Caco-2 (cell line): ENCODE data around the gene NEUROG3. TPM values are rescaled to one million over a fixed set of nuclear protein-coding genes. Genes with fewer than 3 reads are reported as not detected.
A peak's percentile ranks its signal among the peaks of the same experiment; 100 is the strongest.

ENCODE experiments used
- BruUV-seq: library from RNA; stranded (reverse); fragments of 400-500 nt; replicated peaks from 2 replicates; lab custom pipeline; 2021; lab: Mats Ljungman, UMichigan
- CTCF ChIA-PET: fragments of 300-600 bp; sonication (Branson Sonifier 250); formaldehyde crosslinking; loops from one replicate; lab custom pipeline; 2022; ENCODE audit warnings: antibody characterized with exemption; lab: Charles Lee
- POLR2A ChIA-PET: fragments of 300-600 bp; sonication (Branson Sonifier 250); formaldehyde crosslinking; loops from one replicate; lab custom pipeline; 2022; ENCODE audit warnings: antibody characterized with exemption; lab: Charles Lee
- DNase-seq, 2 experiments: peaks; one replicate each; pipeline versions ENCODE4 v3.0.0 to v3.0.0-alpha.2; 2020 to 2022
- H3K27me3 ChIP-seq: replicated peaks from 2 replicates; pipeline ENCODE4 v1.6.0; 2011; ENCODE audit warnings: low read length; ENCODE audit not compliant: control insufficient read depth, insufficient read depth
- H3K36me3 ChIP-seq: 2 replicates; pipeline ENCODE4 v1.5.1; 2011; ENCODE audit warnings: low read length; ENCODE audit not compliant: control insufficient read depth, insufficient read depth
- H3K4me1 ChIP-seq: fragments of 250-450 bp; sonication (Bioruptor Pico); 2 replicates; pipeline ENCODE4 v1.5.1; 2020; ENCODE audit warnings: mild to moderate bottlenecking
- H3K4me3 ChIP-seq: 2 replicates; pipeline ENCODE4 v1.5.1; 2011; ENCODE audit warnings: low read depth, mild to moderate bottlenecking, control low read depth, low read length
- H3K9me3 ChIP-seq: fragments of 250-450 bp; sonication (Bioruptor Pico); 2 replicates; pipeline ENCODE4 v1.5.1; 2020; ENCODE audit warnings: mild to moderate bottlenecking, moderate library complexity
- H3K27ac Mint-ChIP-seq: one replicate; pipeline ENCODE4 v1.8.0; 2022; ENCODE audit warnings: mixed read lengths; ENCODE audit not compliant: unreplicated experiment
- H3K27me3 Mint-ChIP-seq: one replicate; pipeline ENCODE4 v1.8.0; 2022; ENCODE audit warnings: mixed read lengths; ENCODE audit not compliant: insufficient read depth, unreplicated experiment
- H3K36me3 Mint-ChIP-seq: one replicate; pipeline ENCODE4 v1.8.0; 2022; ENCODE audit warnings: mild to moderate bottlenecking, mixed read lengths; ENCODE audit not compliant: insufficient read depth, unreplicated experiment
- H3K4me1 Mint-ChIP-seq: one replicate; pipeline ENCODE4 v1.8.0; 2022; ENCODE audit warnings: low read depth, mixed read lengths; ENCODE audit not compliant: unreplicated experiment
- H3K4me3 Mint-ChIP-seq: one replicate; pipeline ENCODE4 v1.8.0; 2022; ENCODE audit warnings: mild to moderate bottlenecking, moderate library complexity, mixed read lengths; ENCODE audit not compliant: unreplicated experiment
- H3K9me3 Mint-ChIP-seq: one replicate; pipeline ENCODE4 v1.8.0; 2022; ENCODE audit warnings: mixed read lengths; ENCODE audit not compliant: unreplicated experiment
- CTCF ChIP-seq, 2 experiments: fragments of 200-600 bp in 1 of 2; IDR thresholded peaks; 1 replicate in 1 of 2; 2 replicates in 1 of 2; pipeline versions ENCODE4 v1.5.1 to v1.8.0; 2011 to 2022; ENCODE audit warnings: antibody characterized with exemption in 1 of 2, control low read depth in 1 of 2, inconsistent platforms in 1 of 2, low read depth in 1 of 2, low read length in 1 of 2, mild to moderate bottlenecking in 1 of 2, moderate library complexity in 1 of 2; ENCODE audit not compliant: insufficient read depth in 1 of 2, severe bottlenecking in 1 of 2, unreplicated experiment in 1 of 2
- intact Hi-C: fragments of 100-400 bp; cut with micrococcal nuclease; formaldehyde crosslinking; loops from one replicate; pipeline ENCODE4 v1.10.0; 2022; ENCODE audit not compliant: unreplicated experiment
- total RNA-seq: library from RNA; stranded (reverse); gene quantifications from 2 replicates; pipeline ENCODE4 v1.2.3, GENCODE V29; 2022

Gene NEUROG3
- total RNA-seq, 1 experiment from 2014 or later = not detected

- no peak overlapping the region for H3K27ac Mint-ChIP-seq
- POLR2A ChIA-PET = interaction anchor here (0.8 kb wide), 1 partner anchor 514 kb away, joined by 5 read pairs; no protein-coding TSS in a partner anchor
Observed at GRCh38 chr10:69574571-69574978, 1.4 kb upstream of the NEUROG3 start.

GRCh38 chr10:69572159-69573055 lies 815 bp downstream of the NEUROG3 start:
- no peak overlapping the region for H3K27ac Mint-ChIP-seq
- H3K4me1 ChIP-seq = peaks cover 12% of the 10 kb centered on the region
- H3K27me3 ChIP-seq = peaks cover 24% of the 10 kb centered on the region
- H3K4me1 Mint-ChIP-seq = peaks cover 7% of the 10 kb centered on the region
- intact Hi-C loops = loop anchor here (5.0 kb wide), 1 partner anchor 65 kb away; no protein-coding TSS in a partner anchor
- H3K36me3 Mint-ChIP-seq = no peaks in the 10 kb centered on the region
- no peak overlapping the region for H3K4me3 ChIP-seq
- H3K27me3 Mint-ChIP-seq = peaks cover 49% of the 10 kb centered on the region
- H3K9me3 ChIP-seq = peaks cover 3% of the 10 kb centered on the region; the same call in 1 of the 2 replicates
- TF ChIP-seq CTCF (IDR thresholded peaks at IDR 0.05; ENCODE audit: insufficient read depth in 1 of 2, low read depth in 1 of 2, low read length in 1 of 2, severe bottlenecking in 1 of 2, unreplicated experiment in 1 of 2) = no peak
- no peak for DNase-seq
- CTCF ChIA-PET = no interaction called here
- no TSS peak for BruUV-seq
- no peaks in the 10 kb centered on the region for H3K9me3 Mint-ChIP-seq
- peak overlapping the region; percentile 53 for H3K4me3 Mint-ChIP-seq
- POLR2A ChIA-PET = no interaction called here
- no peaks in the 10 kb centered on the region for H3K36me3 ChIP-seq

More at GRCh38 chr10:69574571-69574978, 1.4 kb upstream of the NEUROG3 start:
- peaks cover 61% of the 10 kb centered on the region for H3K27me3 Mint-ChIP-seq
- no peak for DNase-seq
- H3K4me1 ChIP-seq = peaks cover 12% of the 10 kb centered on the region
- H3K36me3 ChIP-seq = no peaks in the 10 kb centered on the region
- H3K9me3 Mint-ChIP-seq = no peaks in the 10 kb centered on the region
- CTCF ChIA-PET = interaction anchor here (2.1 kb wide), 1 partner anchor 62 kb away, joined by 10 read pairs; no protein-coding TSS in a partner anchor
- peaks cover 25% of the 10 kb centered on the region for H3K27me3 ChIP-seq
- peaks cover 7% of the 10 kb centered on the region for H3K4me1 Mint-ChIP-seq
- no TSS peak for BruUV-seq
- H3K4me3 Mint-ChIP-seq = peak overlapping the region; percentile 28
- no peaks in the 10 kb centered on the region for H3K9me3 ChIP-seq
- H3K36me3 Mint-ChIP-seq = no peaks in the 10 kb centered on the region
- intact Hi-C loops = loop anchor here (5.0 kb wide), 1 partner anchor 63 kb away; no protein-coding TSS in a partner anchor
- TF ChIP-seq CTCF (IDR thresholded peaks at IDR 0.05; ENCODE audit: insufficient read depth in 1 of 2, low read depth in 1 of 2, low read length in 1 of 2, severe bottlenecking in 1 of 2, unreplicated experiment in 1 of 2) = no peak
- peak overlapping the region; percentile 4; the same call in 1 of the 2 replicates for H3K4me3 ChIP-seq

GRCh38 chr10:69571618-69572158 lies 1.5 kb downstream of the NEUROG3 start:
- intact Hi-C loops = loop anchor here (5.0 kb wide), 1 partner anchor 66 kb away; no protein-coding TSS in a partner anchor
- peaks cover 43% of the 10 kb centered on the region for H3K27me3 Mint-ChIP-seq
- no TSS peak for BruUV-seq
- no peaks in the 10 kb centered on the region for H3K36me3 ChIP-seq
- peaks cover 22% of the 10 kb centered on the region for H3K27me3 ChIP-seq
- ChIA-PET CTCF (no interaction called here), POLR2A (no interaction called here)
- H3K9me3 ChIP-seq = peaks cover 3% of the 10 kb centered on the region; the same call in 1 of the 2 replicates
- TF ChIP-seq CTCF (IDR thresholded peaks at IDR 0.05; ENCODE audit: insufficient read depth in 1 of 2, low read depth in 1 of 2, low read length in 1 of 2, severe bottlenecking in 1 of 2, unreplicated experiment in 1 of 2) = no peak
- no peak overlapping the region for H3K27ac Mint-ChIP-seq
- H3K4me1 Mint-ChIP-seq = peaks cover 7% of the 10 kb centered on the region
- H3K9me3 Mint-ChIP-seq = no peaks in the 10 kb centered on the region
- no peaks in the 10 kb centered on the region for H3K36me3 Mint-ChIP-seq
- no peak overlapping the region for H3K4me3 Mint-ChIP-seq
- H3K4me3 ChIP-seq = no peak overlapping the region
- no peak for DNase-seq
- H3K4me1 ChIP-seq = peaks cover 12% of the 10 kb centered on the region
